ENCODE measurements around the gene GLIS1.

GLIS1 gene

GRCh38 chr1:53553734-53554509 is 185.0 kb downstream of the GLIS1 start:
- Histone ChIP-seq H3K9me3 (ENCODE audit: control insufficient read depth, insufficient read depth, low read length) (peaks cover 10% of the 10 kb centered on the region; the same call in 1 of the 2 replicates), H4K20me1 (ENCODE audit: control insufficient read depth, insufficient read depth, low read depth, low read length) (no peaks in the 10 kb centered on the region), H3K4me3 (ENCODE audit: low read length) (no peak overlapping the region), H3K27me3 (ENCODE audit: control insufficient read depth, low read length) (peaks cover 4% of the 10 kb centered on the region; the same call in 1 of the 2 replicates), H3K36me3 (ENCODE audit: control insufficient read depth, low read length) (no peaks in the 10 kb centered on the region), H3K9me2 (replicated peaks; ENCODE audit: control insufficient read depth, low read length) (no peaks in the 10 kb centered on the region), H3K27ac (ENCODE audit: low read depth, low read length) (no peak overlapping the region), H3F3A (ENCODE audit: control insufficient read depth, insufficient read depth) (no peaks in the 10 kb centered on the region), H3K4me2 (ENCODE audit: low read length) (no peak overlapping the region), H3K79me2 (ENCODE audit: control insufficient read depth, low read length) (no peaks in the 10 kb centered on the region), H3K4me1 (ENCODE audit: control insufficient read depth, low read length) (no peaks in the 10 kb centered on the region)
- TF ChIP-seq EZH2phosphoT487 (IDR thresholded peaks at IDR 0.05; ENCODE audit: borderline replicate concordance, low read length) (no peak), CTCF (IDR thresholded peaks at IDR 0.05; ENCODE audit: low read depth, low read length, poor library complexity, severe bottlenecking) (no peak)

- Histone ChIP-seq H3K9me3 (ENCODE audit: control insufficient read depth, insufficient read depth, low read length) (peaks cover 10% of the 10 kb centered on the region; the same call in 1 of the 2 replicates), H4K20me1 (ENCODE audit: control insufficient read depth, insufficient read depth, low read depth, low read length) (no peaks in the 10 kb centered on the region), H3K9me2 (replicated peaks; ENCODE audit: control insufficient read depth, low read length) (no peaks in the 10 kb centered on the region), H3K79me2 (ENCODE audit: control insufficient read depth, low read length) (no peaks in the 10 kb centered on the region), H3F3A (ENCODE audit: control insufficient read depth, insufficient read depth) (no peaks in the 10 kb centered on the region), H3K4me2 (ENCODE audit: low read length) (no peak overlapping the region), H3K36me3 (ENCODE audit: control insufficient read depth, low read length) (no peaks in the 10 kb centered on the region), H3K4me3 (ENCODE audit: low read length) (no peak overlapping the region), H3K4me1 (ENCODE audit: control insufficient read depth, low read length) (no peaks in the 10 kb centered on the region), H3K27ac (ENCODE audit: low read depth, low read length) (no peak overlapping the region), H3K27me3 (ENCODE audit: control insufficient read depth, low read length) (peaks cover 4% of the 10 kb centered on the region; the same call in 1 of the 2 replicates)
- TF ChIP-seq CTCF (IDR thresholded peaks at IDR 0.05; ENCODE audit: low read depth, low read length, poor library complexity, severe bottlenecking): no peak
Measured at GRCh38 chr1:53552981-53553733, 185.8 kb downstream of the GLIS1 start.

GRCh38 chr1:53552146-53552861 is 186.7 kb downstream of the GLIS1 start:
- Histone ChIP-seq H3K79me2 (ENCODE audit: control insufficient read depth, low read length) (no peaks in the 10 kb centered on the region), H3K4me2 (ENCODE audit: low read length) (no peak overlapping the region), H3K27me3 (ENCODE audit: control insufficient read depth, low read length) (peaks cover 4% of the 10 kb centered on the region; the same call in 1 of the 2 replicates), H4K20me1 (ENCODE audit: control insufficient read depth, insufficient read depth, low read depth, low read length) (no peaks in the 10 kb centered on the region), H3K36me3 (ENCODE audit: control insufficient read depth, low read length) (no peaks in the 10 kb centered on the region), H3K4me1 (ENCODE audit: control insufficient read depth, low read length) (no peaks in the 10 kb centered on the region), H3K9me3 (ENCODE audit: control insufficient read depth, insufficient read depth, low read length) (peaks cover 10% of the 10 kb centered on the region; the same call in 1 of the 2 replicates), H3K27ac (ENCODE audit: low read depth, low read length) (no peak overlapping the region), H3F3A (ENCODE audit: control insufficient read depth, insufficient read depth) (no peaks in the 10 kb centered on the region), H3K9me2 (replicated peaks; ENCODE audit: control insufficient read depth, low read length) (no peaks in the 10 kb centered on the region), H3K4me3 (ENCODE audit: low read length) (no peak overlapping the region)
- no peak for TF ChIP-seq EZH2phosphoT487 (IDR thresholded peaks at IDR 0.05; ENCODE audit: borderline replicate concordance, low read length)
- no peak for TF ChIP-seq CTCF (IDR thresholded peaks at IDR 0.05; ENCODE audit: low read depth, low read length, poor library complexity, severe bottlenecking)

Measured in DOHH2 (cell line).